H1 (cell line): Measurements from ENCODE around the gene GPR83.

Source experiments
- CTCF ChIP-seq, 3 experiments: IDR thresholded peaks; 1 replicate in 2 of 3; 2 replicates in 1 of 3; pipeline versions ENCODE4 v1.5.1 to v1.6.1; 2011; ENCODE audit warnings: low read length in 3 of 3, mild to moderate bottlenecking in 3 of 3, inconsistent platforms in 2 of 3, low read depth in 1 of 3, moderate library complexity in 1 of 3; ENCODE audit not compliant: insufficient read depth in 1 of 3; ENCODE audit errors: control extremely low read depth in 1 of 3
- E2F6 ChIP-seq: IDR thresholded peaks from 2 replicates; pipeline ENCODE4 v1.6.1; 2012; ENCODE audit warnings: inconsistent platforms
- MAX ChIP-seq: IDR thresholded peaks from 2 replicates; pipeline ENCODE4 v1.6.1; 2012; ENCODE audit warnings: inconsistent platforms
- TCF12 ChIP-seq: IDR thresholded peaks from 2 replicates; pipeline ENCODE4 v1.6.1; 2011; ENCODE audit warnings: low read depth, mild to moderate bottlenecking, low read length

GRCh38 chr11:94343495-94343894, 57.7 kb downstream of the GPR83 start:
- no peak for TF ChIP-seq TCF12
- no peak for TF ChIP-seq CTCF (IDR thresholded peaks at IDR 0.05; ENCODE audit: control extremely low read depth in 1 of 3, insufficient read depth in 1 of 3, low read depth in 1 of 3, low read length in 3 of 3)
- no peak for TF ChIP-seq E2F6
- no peak for TF ChIP-seq MAX
